ENCODE data around the gene LYVE1.

GRCh38 chr11:10538924-10539323 lies 29.5 kb downstream of the LYVE1 start:
- no peak for TF ChIP-seq CTCF (IDR thresholded peaks at IDR 0.05)
- TF ChIP-seq SIN3A (IDR thresholded peaks at IDR 0.05; ENCODE audit: borderline replicate concordance, insufficient read depth, low read depth, low read length), result no peak
- TF ChIP-seq REST (IDR thresholded peaks at IDR 0.05; ENCODE audit: insufficient read depth in 1 of 2, low read depth in 2 of 2, low read length in 1 of 2), result no peak
